Measurements from ENCODE around the gene CFAP46.

CFAP46 gene

DNA sequence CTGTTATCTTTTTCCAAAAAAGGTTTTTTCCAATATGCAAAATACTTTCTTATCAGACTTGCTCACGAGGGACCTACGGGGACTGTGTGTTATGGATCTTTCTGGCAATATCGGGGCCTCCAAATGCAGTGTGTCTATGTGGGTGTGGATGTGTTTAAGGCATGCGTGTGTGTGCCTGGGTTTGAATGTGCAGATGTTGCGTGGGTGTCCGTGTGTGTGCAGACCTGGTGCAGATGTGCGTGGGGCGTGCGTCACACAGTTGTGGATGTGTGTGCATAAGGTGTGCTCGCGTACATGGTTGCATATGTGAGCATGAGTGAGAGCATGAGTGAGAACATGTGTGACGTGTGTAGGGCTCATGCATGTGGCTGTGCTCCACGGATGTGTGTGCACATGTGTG is 176.1 kb downstream of the CFAP46 start:
- in situ Hi-C loops (cut with HindIII; ENCODE audit: low pct_ligation_motif_present, low pct_unique_long_range_greater_than_20kb, low sequenced_read_pairs): no loop called here
- no peak for DNase-seq

DNA sequence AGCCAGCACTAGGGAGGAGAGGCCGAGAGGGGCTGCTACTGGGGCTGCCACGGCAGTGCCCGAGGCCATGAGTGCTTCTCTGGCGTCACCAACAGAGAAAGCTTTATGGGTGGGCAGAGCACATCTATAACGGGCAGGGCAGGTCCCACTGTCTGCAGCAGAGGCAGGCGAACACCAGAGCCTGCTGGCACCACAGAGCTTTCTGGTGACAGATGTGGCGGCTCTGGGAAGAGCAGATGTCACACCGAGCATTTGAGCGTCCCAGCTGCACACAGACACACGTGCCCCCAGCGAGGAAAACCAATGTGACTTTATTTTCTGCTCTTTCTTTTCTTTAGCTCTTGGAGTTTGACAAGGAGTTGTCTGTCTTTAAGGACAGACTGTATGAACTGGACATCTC is 176.9 kb downstream of the CFAP46 start:
- DNase-seq: no peak
- in situ Hi-C loops (cut with HindIII; ENCODE audit: low pct_ligation_motif_present, low pct_unique_long_range_greater_than_20kb, low sequenced_read_pairs): no loop called here

DNA sequence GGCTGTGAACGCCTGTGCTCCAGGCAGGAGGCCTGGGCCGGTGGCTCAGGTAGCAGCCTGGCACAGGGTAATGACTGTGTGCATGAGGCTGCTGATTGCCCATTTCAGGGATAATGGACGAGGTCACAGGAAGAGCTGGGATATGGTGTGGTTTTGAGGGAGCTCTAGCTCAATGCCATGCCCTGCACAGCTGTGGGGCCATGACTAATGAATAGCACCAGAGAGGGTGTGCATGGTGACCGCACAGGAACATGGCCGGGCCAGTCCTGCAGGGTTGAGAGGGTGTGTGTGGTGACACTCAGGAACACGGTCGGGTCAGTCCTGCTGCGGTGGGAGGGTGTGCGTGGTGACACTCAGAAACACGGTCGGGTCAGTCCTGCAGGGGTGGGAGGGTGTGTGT is 178.3 kb downstream of the CFAP46 start:
- in situ Hi-C loops (cut with HindIII; ENCODE audit: low pct_ligation_motif_present, low pct_unique_long_range_greater_than_20kb, low sequenced_read_pairs): no loop called here
- DNase-seq: no peak

DNA sequence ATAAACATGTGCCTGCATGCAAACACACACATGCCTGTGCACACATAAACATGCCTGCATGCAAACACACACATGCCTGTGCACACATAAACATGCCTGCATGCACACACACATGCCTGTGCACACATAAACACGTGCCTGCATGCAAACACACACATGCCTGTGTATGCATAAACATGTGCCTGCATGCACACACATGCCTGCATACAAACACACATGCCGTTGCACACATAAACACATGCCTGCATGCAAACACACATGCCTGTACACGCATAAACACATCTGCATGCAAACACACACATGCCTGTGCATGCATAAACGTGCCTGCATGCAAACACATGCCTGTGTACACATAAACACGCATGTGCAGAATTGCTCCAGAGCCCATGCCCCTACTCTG is 178.8 kb downstream of the CFAP46 start:
- in situ Hi-C loops (cut with HindIII; ENCODE audit: low pct_ligation_motif_present, low pct_unique_long_range_greater_than_20kb, low sequenced_read_pairs): no loop called here
- DNase-seq: no peak

DNA sequence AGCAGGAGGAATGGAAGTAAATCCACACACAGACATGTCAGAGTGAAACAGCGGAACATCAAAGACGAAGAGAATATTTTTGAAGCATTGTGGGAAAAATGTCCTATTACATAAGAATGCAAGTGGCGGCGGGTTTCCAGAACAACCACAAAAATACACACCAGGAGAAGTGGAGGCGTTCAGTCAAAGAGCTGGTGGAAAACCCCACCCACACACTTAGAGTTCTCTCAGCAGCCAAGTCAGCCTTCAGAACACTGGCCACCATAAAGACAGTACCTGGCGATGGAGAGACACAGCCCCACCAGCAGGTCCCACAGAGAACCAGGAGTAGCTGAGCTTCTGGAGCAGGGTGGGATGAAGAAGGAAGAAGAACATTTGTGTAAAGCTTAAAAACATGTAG is 180.1 kb downstream of the CFAP46 start:
- DNase-seq: no peak
- in situ Hi-C loops (cut with HindIII; ENCODE audit: low pct_ligation_motif_present, low pct_unique_long_range_greater_than_20kb, low sequenced_read_pairs): no loop called here

DNA sequence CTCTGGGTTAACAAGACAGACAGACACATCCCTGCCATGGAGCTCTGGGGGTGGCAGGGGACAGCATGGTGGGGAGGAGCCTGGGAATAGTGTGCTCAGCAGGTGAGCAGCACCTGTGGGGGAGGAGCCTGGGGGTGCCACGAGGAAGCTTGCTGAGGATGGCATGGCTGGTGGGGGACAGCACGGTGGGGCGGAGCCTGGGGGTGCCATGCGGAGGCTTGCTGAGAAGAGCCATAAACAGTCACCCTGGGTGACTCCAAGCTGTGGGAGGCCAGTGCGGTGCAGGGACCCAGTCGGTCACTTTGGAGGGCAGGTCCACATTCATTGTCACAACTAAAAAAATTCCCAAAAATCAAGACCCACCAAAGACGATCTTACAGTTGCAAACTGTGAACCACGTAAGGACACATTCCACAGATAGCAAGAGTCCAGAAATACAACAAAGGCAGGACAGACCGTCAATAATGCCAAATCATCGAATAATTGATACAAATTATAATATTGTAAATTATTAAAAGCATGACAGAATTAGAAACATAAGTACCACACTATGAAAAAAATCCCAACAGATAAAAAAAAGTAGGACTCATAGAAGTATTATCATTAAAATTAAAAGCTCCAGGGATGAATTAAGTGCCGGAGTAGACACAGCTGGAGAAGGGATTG is 180.8 kb downstream of the CFAP46 start:
- in situ Hi-C loops (cut with HindIII; ENCODE audit: low pct_ligation_motif_present, low pct_unique_long_range_greater_than_20kb, low sequenced_read_pairs): no loop called here
- DNase-seq: no peak

DNA sequence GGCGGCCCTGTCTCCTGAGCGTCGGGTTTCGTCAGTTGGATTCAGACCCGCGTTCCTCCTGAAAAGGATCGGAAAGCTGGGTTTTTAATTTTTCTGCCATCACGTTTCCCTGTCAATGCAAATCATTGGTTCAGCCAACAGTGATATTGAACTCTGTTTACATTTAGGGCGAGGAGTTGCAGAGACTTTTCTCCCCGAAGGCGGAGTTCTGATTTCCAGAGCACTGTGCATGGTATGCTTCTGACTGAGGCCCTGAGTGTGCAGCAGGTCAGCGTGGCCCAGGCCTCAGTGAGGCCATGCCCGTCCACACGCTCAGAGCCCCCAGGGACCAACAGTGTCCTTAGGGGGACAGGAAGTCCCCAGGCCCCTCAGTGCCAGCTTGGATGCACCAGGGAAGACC is 183.5 kb downstream of the CFAP46 start:
- in situ Hi-C loops (cut with HindIII; ENCODE audit: low pct_ligation_motif_present, low pct_unique_long_range_greater_than_20kb, low sequenced_read_pairs): no loop called here
- no peak for DNase-seq

All from ACHN (cell line).